Fibroblast of skin of abdomen (primary cell): Measurements from ENCODE around the gene SLC35A5. TPM values are rescaled to one million over a fixed set of nuclear protein-coding genes. Genes with fewer than 3 reads are reported as not detected.
"Not testable (repeated sequence)": the region's sequence is repeated elsewhere in the genome, so short reads cannot be mapped to it uniquely, and the experiment has no call there.

Experiments
- DNase-seq: peaks from one replicate; pipeline ENCODE4 v3.0.0-alpha.2; 2013
- polyA plus RNA-seq, 2 experiments: library from polyadenylated mRNA; unstranded; fragments of 120-200 nt; gene quantifications; one replicate each; pipeline ENCODE4 v1.2.1, GENCODE V29; 2013; ENCODE audit not compliant: insufficient read length in 2 of 2

The SLC35A5 gene
- polyA plus RNA-seq (2013, experiment 1 of 2; ENCODE audit: insufficient read length) = 29.5 TPM
- 29.3 TPM for polyA plus RNA-seq (2013, experiment 2 of 2; ENCODE audit: insufficient read length)

- DNase-seq = peak; percentile 99
These were observed at the start of gene SLC35A5, which contains the start of gene ATG3 for GRCh38 chr3:112561734-112562529. Gene SLC35A5, plus strand, starts transcription at chr3:112562045. Its CDS starts 1,359 bp downstream, at chr3:112563404. Gene ATG3, minus strand, starts transcription at chr3:112561962. Its CDS starts 434 bp downstream, at chr3:112561528.

- DNase-seq = no peak
These were observed 49.5 kb upstream of the SLC35A5 start for GRCh38 chr3:112512320-112512719.

GRCh38 chr3:112514527-112515128 lies 47.2 kb upstream of the SLC35A5 start:
- DNase-seq = no peak

GRCh38 chr3:112518970-112519369 lies 42.9 kb upstream of the SLC35A5 start:
- DNase-seq = not testable (repeated sequence)

GRCh38 chr3:112519424-112520001 lies 42.3 kb upstream of the SLC35A5 start:
- DNase-seq = peak; percentile 59

GRCh38 chr3:112524127-112524526 lies 37.7 kb upstream of the SLC35A5 start:
- DNase-seq = not testable (repeated sequence)

GRCh38 chr3:112530573-112530972 lies 31.3 kb upstream of the SLC35A5 start:
- no peak for DNase-seq

- DNase-seq = peak; percentile 14
These were observed 30.5 kb upstream of the SLC35A5 start for GRCh38 chr3:112531358-112531781.

GRCh38 chr3:112539825-112540650 lies 21.8 kb upstream of the SLC35A5 start:
- DNase-seq = no peak

GRCh38 chr3:112546216-112546759 lies 15.6 kb upstream of the SLC35A5 start:
- peak; percentile 4 for DNase-seq

- no peak for DNase-seq
These were observed 11.0 kb upstream of the SLC35A5 start for GRCh38 chr3:112550859-112551258.

GRCh38 chr3:112555535-112556170 lies 6.2 kb upstream of the SLC35A5 start:
- DNase-seq = peak; percentile 2

- no peak for DNase-seq
These were observed 3.9 kb upstream of the SLC35A5 start for GRCh38 chr3:112557976-112558375.

- no peak for DNase-seq
These were observed 1.5 kb upstream of the SLC35A5 start for GRCh38 chr3:112560307-112560706.

- peak; percentile 87 for DNase-seq
These were observed 943 bp upstream of the SLC35A5 start for GRCh38 chr3:112560721-112561483.

GRCh38 chr3:112561484-112561733 lies 436 bp upstream of the SLC35A5 start:
- no peak for DNase-seq

GRCh38 chr3:112564247-112564939 lies 2.5 kb downstream of the SLC35A5 start:
- DNase-seq = not testable (repeated sequence)

- DNase-seq = no peak
These were observed 3.1 kb downstream of the SLC35A5 start for GRCh38 chr3:112564940-112565305.

GRCh38 chr3:112568642-112569041 lies 6.8 kb downstream of the SLC35A5 start:
- peak; percentile 38 for DNase-seq

- no peak for DNase-seq
These were observed 7.4 kb downstream of the SLC35A5 start for GRCh38 chr3:112569265-112569664.

GRCh38 chr3:112572701-112573100 lies 10.9 kb downstream of the SLC35A5 start:
- no peak for DNase-seq
